Measurements from ENCODE around the gene AGTRAP. TPM values are rescaled to one million over a fixed set of nuclear protein-coding genes. Genes with fewer than 3 reads are reported as not detected.

AGTRAP gene
- total and polyA plus RNA-seq, 9 of the 15 experiments (the other 6 are each of a cell fraction or from before 2014, with no cell fraction given) = 26.8 to 105 (median 57.5) TPM

GRCh38 chr1:11796036-11796828 is 60.3 kb downstream of the AGTRAP start (continued):
- no peak; the same call in 1 of the 2 replicates for TF ChIP-seq NCOA1 (IDR thresholded peaks at IDR 0.05; ENCODE audit: low read depth)
- no peak for TF ChIP-seq RBBP5 (IDR thresholded peaks at IDR 0.05; ENCODE audit: borderline replicate concordance, insufficient read depth, low read length, poor library complexity, severe bottlenecking)
- peak; percentile 92 for TF ChIP-seq WHSC1 (IDR thresholded peaks at IDR 0.05; ENCODE audit: low read length)
- TF ChIP-seq ZNF75A (CRISPR knock-in tag; IDR thresholded peaks at IDR 0.05) = no peak
- TF ChIP-seq IRF9 (tag; IDR thresholded peaks at IDR 0.05) = peak; percentile 46; the same call in 1 of the 2 replicates
- 0 out of 2 replicates have a peak, but pooled peaks have one; percentile 41 for TF ChIP-seq HMGXB4 (CRISPR knock-in tag; IDR thresholded peaks at IDR 0.05)
- TF ChIP-seq FOXP4 (CRISPR knock-in tag; IDR thresholded peaks at IDR 0.05; ENCODE audit: borderline replicate concordance) = peak; percentile 60; the same call in 1 of the 2 replicates
- TF ChIP-seq ZSCAN32 (CRISPR knock-in tag; IDR thresholded peaks at IDR 0.05) = 0 out of 2 replicates have a peak, but pooled peaks have one; percentile 39
- no peak for TF ChIP-seq XRCC3 (IDR thresholded peaks at IDR 0.05)
- TF ChIP-seq ZBTB7A (IDR thresholded peaks at IDR 0.05; ENCODE audit: borderline replicate concordance, control insufficient read depth, low read depth, low read length) = peak; percentile 72; the same call in 1 of the 2 replicates
- no peak for TF ChIP-seq KDM2B (CRISPR knock-in tag; IDR thresholded peaks at IDR 0.05)
- peak; percentile 39 for TF ChIP-seq CTBP1 (IDR thresholded peaks at IDR 0.05; ENCODE audit: borderline replicate concordance)
- no peak for TF ChIP-seq ZNF212 (CRISPR knock-in tag; IDR thresholded peaks at IDR 0.05)
- peak; percentile 78 for TF ChIP-seq POLR2B (IDR thresholded peaks at IDR 0.05; ENCODE audit: low read depth, partially characterized antibody)
- TF ChIP-seq CHD1 (IDR thresholded peaks at IDR 0.05; ENCODE audit: low read length) = peak; percentile 90
- peak; percentile 60; the same call in 1 of the 2 replicates for TF ChIP-seq HMBOX1 (IDR thresholded peaks at IDR 0.05)
- TF ChIP-seq SRF (CRISPR knock-in tag; IDR thresholded peaks at IDR 0.05) = 0 out of 4 replicates have a peak, but pooled peaks of 1 of the 2 experiments have one; percentile 48
- TF ChIP-seq JUND (IDR thresholded peaks at IDR 0.05; ENCODE audit: borderline replicate concordance, low read depth, low read length) = peak; percentile 77
- TF ChIP-seq JUND (tag; IDR thresholded peaks at IDR 0.05; ENCODE audit: borderline replicate concordance, low read depth, low read length) = peak; percentile 60; the same call in 1 of the 3 replicates
- TF ChIP-seq E2F1 (CRISPR knock-in tag; IDR thresholded peaks at IDR 0.05) = 0 out of 2 replicates have a peak, but pooled peaks have one; percentile 32
